ENCODE data around the gene DQX1.

DNA sequence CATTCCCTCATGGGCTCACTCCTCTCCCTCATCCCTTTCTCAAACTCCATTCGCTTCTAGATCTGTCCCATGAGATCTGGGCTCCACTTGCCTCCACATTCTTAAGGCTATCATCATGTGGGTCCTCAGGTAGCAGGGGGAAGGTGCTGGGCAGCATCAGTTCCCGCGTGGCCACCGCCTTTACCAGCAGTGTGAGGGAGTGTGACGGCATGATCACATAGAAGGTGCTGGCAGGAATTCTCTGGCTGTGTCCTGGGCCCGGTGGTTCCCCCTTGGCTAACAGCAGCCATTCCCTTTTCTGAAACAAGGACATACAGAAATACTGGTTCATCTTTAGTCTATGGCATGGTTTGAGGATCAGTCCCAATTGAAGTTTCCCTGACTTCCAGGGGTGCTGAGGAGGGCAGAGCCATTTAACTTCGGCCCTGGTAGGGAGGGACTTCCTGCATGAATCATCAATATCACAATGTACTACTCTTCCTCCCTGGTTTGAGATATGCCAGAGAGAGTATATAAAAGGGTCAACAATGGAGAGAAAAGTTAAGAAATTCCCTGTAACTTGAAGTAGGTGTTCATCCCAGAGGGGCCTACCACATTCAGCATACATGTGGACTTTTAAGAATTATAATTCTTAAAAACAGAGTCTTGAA is 36.2 kb upstream of the DQX1 start:
- TF ChIP-seq, protein P1, sequence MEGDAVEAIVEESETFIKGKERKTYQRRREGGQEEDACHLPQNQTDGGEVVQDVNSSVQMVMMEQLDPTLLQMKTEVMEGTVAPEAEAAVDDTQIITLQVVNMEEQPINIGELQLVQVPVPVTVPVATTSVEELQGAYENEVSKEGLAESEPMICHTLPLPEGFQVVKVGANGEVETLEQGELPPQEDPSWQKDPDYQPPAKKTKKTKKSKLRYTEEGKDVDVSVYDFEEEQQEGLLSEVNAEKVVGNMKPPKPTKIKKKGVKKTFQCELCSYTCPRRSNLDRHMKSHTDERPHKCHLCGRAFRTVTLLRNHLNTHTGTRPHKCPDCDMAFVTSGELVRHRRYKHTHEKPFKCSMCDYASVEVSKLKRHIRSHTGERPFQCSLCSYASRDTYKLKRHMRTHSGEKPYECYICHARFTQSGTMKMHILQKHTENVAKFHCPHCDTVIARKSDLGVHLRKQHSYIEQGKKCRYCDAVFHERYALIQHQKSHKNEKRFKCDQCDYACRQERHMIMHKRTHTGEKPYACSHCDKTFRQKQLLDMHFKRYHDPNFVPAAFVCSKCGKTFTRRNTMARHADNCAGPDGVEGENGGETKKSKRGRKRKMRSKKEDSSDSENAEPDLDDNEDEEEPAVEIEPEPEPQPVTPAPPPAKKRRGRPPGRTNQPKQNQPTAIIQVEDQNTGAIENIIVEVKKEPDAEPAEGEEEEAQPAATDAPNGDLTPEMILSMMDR (IDR thresholded peaks at IDR 0.05): no peak
- TF ChIP-seq ZFX (IDR thresholded peaks at IDR 0.05; ENCODE audit: borderline replicate concordance): no peak

All from 22Rv1 (cell line).